Suprapubic skin (tissue), 4 donors: ENCODE data around the gene SLC39A6.

Experiments used
- EP300 ChIP-seq: sonication (generic); formaldehyde crosslinking; IDR thresholded peaks from one replicate; pipeline ENCODE4 v1.6.1; 2017; ENCODE audit warnings: antibody characterized with exemption
- POLR2A ChIP-seq, 2 donors: fragments of 450-650 bp; IDR thresholded peaks; one replicate each; pipeline ENCODE4 v1.6.1; 2017; ENCODE audit warnings: antibody characterized with exemption in 2 of 2, mild to moderate bottlenecking in 2 of 2, moderate library complexity in 2 of 2
- POLR2AphosphoS5 ChIP-seq, 3 donors: sonication (generic); formaldehyde crosslinking; IDR thresholded peaks; one replicate each; pipeline ENCODE4 v1.6.1; 2017; ENCODE audit warnings: antibody characterized with exemption in 3 of 3
- TF ChIP-seq, protein P1 (sequence below), 2 donors: fragments of 200-600 bp in 1 of 2; fragments of 450-650 bp in 1 of 2; sonication (generic) in 1 of 2; IDR thresholded peaks; one replicate each; pipeline ENCODE4 v1.5.1; 2016 to 2019; ENCODE audit warnings: antibody characterized with exemption in 2 of 2, mild to moderate bottlenecking in 1 of 2, moderate library complexity in 1 of 2

DNA sequence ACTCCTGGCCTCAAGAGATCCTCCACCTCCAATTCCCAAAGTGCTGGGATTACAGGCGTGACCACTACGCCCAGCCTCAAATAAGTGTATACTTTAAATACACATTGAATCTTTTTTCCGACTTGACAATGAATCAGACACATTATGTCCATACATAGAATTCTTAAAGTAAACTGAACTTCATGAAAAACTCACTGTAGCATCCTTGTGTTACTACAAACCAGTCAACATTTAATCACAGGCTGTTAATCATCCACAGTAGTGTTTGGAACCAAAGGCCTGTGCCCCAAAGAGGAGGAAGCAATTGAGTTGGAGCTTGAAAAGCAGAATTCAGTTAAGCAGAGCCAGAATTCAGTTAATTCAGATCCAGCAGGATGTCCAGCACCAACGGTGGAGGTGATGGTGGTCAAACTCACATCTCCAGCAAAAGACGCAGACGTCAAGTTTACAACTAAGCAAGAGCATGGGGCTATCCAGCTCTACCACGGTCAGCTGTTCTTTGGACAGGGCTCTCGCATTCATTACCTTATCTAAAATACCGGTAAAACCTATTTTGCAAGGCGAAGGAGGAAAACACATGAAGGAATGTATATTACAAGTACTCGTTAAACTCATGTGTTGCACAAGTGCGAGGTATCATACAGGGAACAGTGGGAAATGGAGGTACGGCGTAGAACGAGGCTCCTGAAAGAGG lies 1.2 kb downstream of the SLC39A6 start:
- TF ChIP-seq, protein P1, sequence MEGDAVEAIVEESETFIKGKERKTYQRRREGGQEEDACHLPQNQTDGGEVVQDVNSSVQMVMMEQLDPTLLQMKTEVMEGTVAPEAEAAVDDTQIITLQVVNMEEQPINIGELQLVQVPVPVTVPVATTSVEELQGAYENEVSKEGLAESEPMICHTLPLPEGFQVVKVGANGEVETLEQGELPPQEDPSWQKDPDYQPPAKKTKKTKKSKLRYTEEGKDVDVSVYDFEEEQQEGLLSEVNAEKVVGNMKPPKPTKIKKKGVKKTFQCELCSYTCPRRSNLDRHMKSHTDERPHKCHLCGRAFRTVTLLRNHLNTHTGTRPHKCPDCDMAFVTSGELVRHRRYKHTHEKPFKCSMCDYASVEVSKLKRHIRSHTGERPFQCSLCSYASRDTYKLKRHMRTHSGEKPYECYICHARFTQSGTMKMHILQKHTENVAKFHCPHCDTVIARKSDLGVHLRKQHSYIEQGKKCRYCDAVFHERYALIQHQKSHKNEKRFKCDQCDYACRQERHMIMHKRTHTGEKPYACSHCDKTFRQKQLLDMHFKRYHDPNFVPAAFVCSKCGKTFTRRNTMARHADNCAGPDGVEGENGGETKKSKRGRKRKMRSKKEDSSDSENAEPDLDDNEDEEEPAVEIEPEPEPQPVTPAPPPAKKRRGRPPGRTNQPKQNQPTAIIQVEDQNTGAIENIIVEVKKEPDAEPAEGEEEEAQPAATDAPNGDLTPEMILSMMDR (IDR thresholded peaks at IDR 0.05): no peak
- no peak for TF ChIP-seq POLR2A (IDR thresholded peaks at IDR 0.05)
- no peak for TF ChIP-seq POLR2AphosphoS5 (IDR thresholded peaks at IDR 0.05)
- no peak for TF ChIP-seq EP300
